ENCODE data around the gene PDE9A. TPM values are rescaled to one million over a fixed set of nuclear protein-coding genes. Genes with fewer than 3 reads are reported as not detected.

PDE9A gene
- total RNA-seq, 1 experiment from 2014 or later = 44.8 TPM

GRCh38 chr21:42623694-42624093 lies 29.7 kb upstream of the PDE9A start:
- Mint-ChIP-seq H3K36me3 (no peaks in the 10 kb centered on the region), H3K4me1 (peaks cover 17% of the 10 kb centered on the region), H3K27me3 (ENCODE audit: low read depth) (no peaks in the 10 kb centered on the region; the same call in none of the 2 replicates), H3K27ac (no peak overlapping the region), H3K4me3 (no peak overlapping the region), H3K9me3 (peaks cover 4% of the 10 kb centered on the region)
- TF ChIP-seq ZNF121 (CRISPR knock-in tag; IDR thresholded peaks at IDR 0.05) (no peak), ESRRA (CRISPR knock-in tag; IDR thresholded peaks at IDR 0.05; ENCODE audit: borderline replicate concordance) (no peak), NFYB (CRISPR knock-in tag; conservative IDR thresholded peaks at IDR 0.05; ENCODE audit: low read depth) (no peak)
- no peak for ATAC-seq
- CTCF ChIA-PET = interaction anchor here (0.9 kb wide), 1 partner anchor 97 kb away, joined by 3 read pairs; no protein-coding TSS in a partner anchor
- no peak for DNase-seq (ENCODE audit: low spot score)
- POLR2A ChIA-PET = no interaction called here

- H3K4me3 Mint-ChIP-seq = no peak overlapping the region
- ATAC-seq (no peak), DNase-seq (ENCODE audit: low spot score) (no peak)
- no peaks in the 10 kb centered on the region for H3K36me3 Mint-ChIP-seq
- H3K27ac Mint-ChIP-seq = no peak overlapping the region
- peaks cover 4% of the 10 kb centered on the region for H3K9me3 Mint-ChIP-seq
- H3K27me3 Mint-ChIP-seq (ENCODE audit: low read depth) = no peaks in the 10 kb centered on the region; the same call in none of the 2 replicates
- ChIA-PET CTCF (interaction anchor here (0.9 to 1.1 kb wide), 2 partner anchors 28 to 96 kb away, joined by 3 read pairs; no protein-coding TSS in a partner anchor), POLR2A (interaction anchor here (0.6 kb wide), 1 partner anchor 87 kb away, joined by 3 read pairs; no protein-coding TSS in a partner anchor)
- H3K4me1 Mint-ChIP-seq = peaks cover 17% of the 10 kb centered on the region
- TF ChIP-seq ZNF532 (CRISPR knock-in tag; IDR thresholded peaks at IDR 0.05; ENCODE audit: borderline replicate concordance) = no peak
- no peak for TF ChIP-seq RELA (CRISPR knock-in tag; IDR thresholded peaks at IDR 0.05; ENCODE audit: borderline replicate concordance)
- no peak for TF ChIP-seq ERG (CRISPR knock-in tag; IDR thresholded peaks at IDR 0.05)
- no peak for TF ChIP-seq ETV6 (CRISPR knock-in tag; IDR thresholded peaks at IDR 0.05)
- no peak for TF ChIP-seq GRHL2 (CRISPR knock-in tag; IDR thresholded peaks at IDR 0.05; ENCODE audit: insufficient replicate concordance, severe bottlenecking)
- TF ChIP-seq SMAD4 (CRISPR knock-in tag; IDR thresholded peaks at IDR 0.05) = no peak
- TF ChIP-seq ESRRA (CRISPR knock-in tag; IDR thresholded peaks at IDR 0.05; ENCODE audit: borderline replicate concordance) = no peak
- no peak for TF ChIP-seq CBFB (CRISPR knock-in tag; IDR thresholded peaks at IDR 0.05; ENCODE audit: low read depth)
- no peak for TF ChIP-seq PRRX2 (CRISPR knock-in tag; IDR thresholded peaks at IDR 0.05)
- TF ChIP-seq SP1 (CRISPR knock-in tag; conservative IDR thresholded peaks at IDR 0.05) = no peak
- no peak for TF ChIP-seq GABPB1 (CRISPR knock-in tag; IDR thresholded peaks at IDR 0.05)
- no peak for TF ChIP-seq AR (CRISPR knock-in tag; IDR thresholded peaks at IDR 0.05)
- TF ChIP-seq ARID4B (CRISPR knock-in tag; IDR thresholded peaks at IDR 0.05; ENCODE audit: borderline replicate concordance) = no peak
- TF ChIP-seq ZNF423 (CRISPR knock-in tag; IDR thresholded peaks at IDR 0.05) = no peak
- no peak for TF ChIP-seq FOXJ3 (CRISPR knock-in tag; IDR thresholded peaks at IDR 0.05; ENCODE audit: borderline replicate concordance)
- TF ChIP-seq ZSCAN18 (CRISPR knock-in tag; IDR thresholded peaks at IDR 0.05) = no peak
These were observed 29.2 kb upstream of the PDE9A start for GRCh38 chr21:42624095-42624790.

Measured in WTC11 (cell line).